Left renal pelvis (tissue), 4 donors: ENCODE measurements around the gene ZC3H12C. TPM values are rescaled to one million over a fixed set of nuclear protein-coding genes. Genes with fewer than 3 reads are reported as not detected.
"Not testable (repeated sequence)": the region's sequence is repeated elsewhere in the genome, so short reads cannot be mapped to it uniquely, and the experiment has no call there.

Experiments
- DNase-seq, 4 donors: peaks; one replicate each; pipeline ENCODE4 v3.0.0-alpha.2; 2013; ENCODE audit warnings: low read depth in 4 of 4, low spot score in 3 of 4
- polyA plus RNA-seq, 4 donors: library from polyadenylated mRNA; unstranded; fragments of 120-200 nt; gene quantifications; one replicate each; pipeline ENCODE4 v1.2.1, GENCODE V29; 2013; ENCODE audit not compliant: insufficient read length in 4 of 4

The ZC3H12C gene
- polyA plus RNA-seq = 10 to 100 TPM in 1 of 4 donors, 1 to 10 TPM in 3; 7.3 to 11.2 (median 8.1) TPM

DNA sequence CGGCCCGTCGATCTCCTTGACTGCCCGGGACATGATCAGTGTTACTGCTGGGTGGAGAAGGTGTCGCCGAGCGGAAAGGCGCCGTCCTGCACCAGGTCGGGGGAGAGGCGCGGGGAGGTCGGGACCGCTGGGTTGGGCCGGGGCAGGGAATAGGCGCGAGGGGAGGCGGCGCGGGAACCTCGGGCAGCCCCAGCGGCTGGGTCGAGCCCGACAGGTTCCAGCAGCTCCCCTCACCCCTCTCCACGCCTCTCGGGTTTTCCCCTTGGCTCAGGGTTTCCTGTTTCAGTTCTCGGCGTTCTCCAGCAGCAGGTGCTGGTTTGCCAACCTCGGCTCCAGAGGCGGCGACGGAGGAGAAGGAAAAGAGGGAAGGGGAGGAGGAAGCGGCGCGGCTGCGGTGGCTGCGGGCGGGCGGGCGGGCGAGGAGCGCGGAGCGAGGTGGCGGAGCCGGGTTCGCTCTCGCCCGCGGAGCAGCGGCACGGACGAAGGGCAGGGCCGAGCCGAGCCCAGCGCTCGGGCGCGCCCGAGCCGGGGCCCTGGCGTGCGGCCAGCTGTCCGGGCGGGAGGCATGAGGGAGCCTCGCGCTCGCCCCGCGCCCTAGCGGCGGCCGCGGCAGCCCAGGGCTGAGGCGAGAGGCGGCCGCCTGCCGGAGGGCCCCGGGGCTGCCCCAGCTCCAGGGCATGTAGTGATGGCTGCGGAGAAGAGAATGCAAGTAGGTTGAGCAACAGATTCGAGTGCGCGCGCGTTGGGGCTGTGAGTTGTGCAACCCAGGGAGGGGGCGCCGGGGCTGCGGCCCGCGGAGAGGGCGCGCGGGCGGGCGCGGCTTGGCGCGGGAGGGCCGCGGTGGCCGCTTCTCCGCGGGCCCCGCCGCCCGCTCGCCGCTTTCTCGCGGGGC lies at the start of gene ZC3H12C:
Gene ZC3H12C (plus strand): TSS at position 878 of the 892 bp plus-strand sequence. CDS start 20 bp downstream, outside the sequence.
- DNase-seq = peak in 3 of 4 donors; percentile 59 to 75 (median 72)

DNA sequence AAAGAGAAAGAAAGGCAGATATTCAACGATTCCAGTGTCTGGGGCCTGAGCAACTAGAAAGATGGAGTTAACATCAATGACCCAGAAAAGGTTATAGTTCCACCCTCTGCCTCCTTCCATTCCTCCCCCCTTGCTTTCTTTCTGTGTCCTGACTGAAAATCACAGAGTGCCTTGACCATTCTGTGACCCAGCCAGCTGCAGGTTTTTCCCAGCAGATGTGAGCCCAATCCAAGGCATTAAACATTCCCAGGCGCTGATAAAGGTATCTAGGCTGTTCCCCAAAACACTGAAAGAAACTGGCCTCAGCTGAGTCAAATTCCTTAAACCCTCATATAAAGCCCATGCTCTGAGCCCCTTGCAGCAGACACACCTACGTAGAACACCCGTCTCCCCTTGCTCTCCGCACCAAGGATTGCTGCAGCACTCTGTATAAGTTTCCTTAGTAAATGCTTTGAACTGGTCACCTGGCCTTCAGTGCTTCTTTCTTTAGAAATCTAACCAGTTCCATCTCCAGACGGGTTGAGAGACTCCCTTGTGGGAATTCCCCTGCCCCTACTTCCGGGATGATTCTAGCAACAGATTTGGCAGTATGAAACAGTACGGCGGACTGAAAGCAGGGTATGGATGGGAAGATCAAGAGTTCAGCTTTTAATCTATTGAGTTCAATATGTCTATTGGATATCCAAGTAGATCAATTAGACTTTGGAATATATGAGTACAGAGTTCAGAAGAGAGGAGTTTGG lies 48.8 kb upstream of the ZC3H12C start:
- DNase-seq = no peak

DNA sequence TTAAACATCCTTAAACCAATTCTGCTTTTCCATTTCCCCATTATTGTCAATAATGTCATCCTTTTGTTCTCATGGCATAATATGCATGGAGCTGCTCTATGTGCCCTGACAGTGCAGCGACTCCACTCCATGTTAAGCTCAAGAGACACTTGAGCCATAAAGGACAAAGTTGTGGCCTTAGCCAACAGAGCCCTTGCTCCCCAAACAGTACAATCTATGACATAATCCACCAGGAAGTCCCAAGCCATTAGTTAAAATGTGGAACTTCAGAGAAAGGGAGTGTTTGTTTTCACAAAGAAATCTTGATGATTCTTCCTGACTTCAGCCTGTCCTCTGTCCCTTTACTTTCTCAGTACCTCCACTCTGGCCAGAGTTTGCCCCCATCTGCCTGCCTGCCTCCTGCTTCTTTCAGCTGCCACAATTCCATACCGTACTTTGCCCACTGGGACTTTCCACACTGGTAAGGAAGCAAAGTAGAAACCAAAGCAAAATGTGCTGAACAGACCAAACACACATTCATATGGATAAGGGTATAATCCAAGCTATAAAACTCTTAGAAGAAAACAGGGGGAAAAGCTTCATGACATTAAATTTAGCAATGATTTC lies 46.3 kb upstream of the ZC3H12C start:
- DNase-seq = no peak

DNA sequence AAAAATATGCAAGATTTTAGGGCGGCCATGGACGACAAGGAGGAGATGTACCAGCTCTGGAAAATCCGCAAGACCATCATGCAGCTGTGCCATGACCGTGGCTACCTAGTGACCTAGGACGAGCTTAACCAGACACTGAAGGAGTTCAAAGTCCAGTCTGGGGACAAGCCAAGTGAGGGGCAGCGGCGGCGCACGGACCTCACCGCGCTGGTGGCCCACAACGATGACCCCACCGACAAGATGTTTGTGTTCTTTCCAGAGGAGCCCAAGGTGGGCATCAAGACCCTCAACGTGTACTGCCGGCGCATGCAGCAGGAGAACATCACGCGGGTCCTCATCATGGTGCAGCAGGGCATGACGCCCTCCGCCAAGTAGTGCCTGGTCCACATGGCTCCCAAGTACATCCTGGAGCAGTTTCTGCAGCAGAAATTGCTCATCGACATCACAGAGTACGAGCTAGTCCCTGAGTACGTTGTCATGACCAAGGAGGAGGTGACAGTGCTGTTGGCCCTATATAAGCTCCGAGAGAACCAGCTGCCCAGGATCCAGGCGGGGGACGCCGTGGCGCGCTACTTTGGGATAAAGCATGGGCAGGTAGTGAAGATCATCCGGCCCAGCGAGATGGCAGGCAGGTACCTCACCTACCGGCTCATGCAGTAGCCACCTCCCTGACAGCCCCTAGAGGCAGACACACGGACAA lies 43.5 kb upstream of the ZC3H12C start:
- DNase-seq = no peak

DNA sequence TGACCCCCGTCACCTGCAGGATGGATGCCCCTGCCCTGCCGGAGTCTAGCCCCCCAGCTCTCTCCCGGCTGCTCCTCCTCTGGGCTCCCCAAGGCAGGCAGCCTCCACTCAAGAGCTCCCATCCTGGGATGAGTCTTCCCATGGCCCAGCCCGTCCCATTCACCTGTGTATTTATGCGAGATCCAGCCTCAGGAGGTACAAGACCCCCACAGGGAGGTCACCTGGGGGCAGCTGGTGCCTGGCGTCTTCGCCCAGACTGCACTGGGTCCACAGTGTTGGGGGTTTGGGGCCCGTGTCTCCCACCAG lies 43.0 kb upstream of the ZC3H12C start:
- no peak for DNase-seq

DNA sequence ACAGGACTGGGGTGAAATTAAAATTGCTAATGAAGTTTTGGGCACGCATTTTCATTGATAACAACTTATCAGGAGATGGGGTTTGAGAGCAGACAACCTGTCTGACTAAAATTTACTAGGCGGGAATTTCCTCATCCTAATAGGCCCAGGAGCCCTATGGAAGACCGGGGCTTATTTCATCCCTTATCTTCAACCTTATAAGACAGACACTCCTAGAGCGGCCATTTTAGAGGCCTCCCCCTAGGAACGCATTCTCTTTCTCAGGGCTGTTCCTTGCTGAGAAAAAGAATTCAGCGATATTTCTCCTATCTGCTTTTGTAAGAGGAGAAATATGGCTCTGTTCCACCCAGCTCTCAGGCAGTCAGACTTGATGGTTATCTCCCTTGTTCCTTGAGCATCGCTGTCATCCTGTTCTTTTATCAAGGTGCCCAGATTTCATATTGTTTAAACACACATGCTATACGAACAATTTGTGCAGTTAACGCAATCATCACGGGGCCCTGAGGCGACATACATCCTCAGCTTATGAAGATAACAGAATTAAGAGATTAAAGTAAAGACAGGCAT lies 39.3 kb upstream of the ZC3H12C start:
- no peak for DNase-seq

DNA sequence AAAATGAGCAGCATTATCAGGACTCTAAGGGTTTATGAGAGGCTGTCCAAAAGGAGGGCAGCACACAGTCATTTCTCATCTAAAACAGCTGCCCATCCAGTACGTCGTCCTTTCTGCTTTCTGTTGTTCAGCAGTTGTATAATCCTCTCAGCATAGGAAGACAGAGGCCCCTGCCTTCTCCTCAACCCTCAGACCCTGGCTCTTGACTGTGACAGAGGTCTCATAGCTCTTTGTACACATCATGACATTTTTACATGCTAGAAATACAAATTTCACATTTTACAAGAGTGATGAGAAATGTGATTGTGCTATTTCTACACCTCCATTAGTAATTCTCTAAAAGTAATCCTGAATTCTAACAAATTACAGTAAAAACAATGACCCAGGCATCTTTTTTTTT lies 36.2 kb upstream of the ZC3H12C start:
- DNase-seq = no peak

DNA sequence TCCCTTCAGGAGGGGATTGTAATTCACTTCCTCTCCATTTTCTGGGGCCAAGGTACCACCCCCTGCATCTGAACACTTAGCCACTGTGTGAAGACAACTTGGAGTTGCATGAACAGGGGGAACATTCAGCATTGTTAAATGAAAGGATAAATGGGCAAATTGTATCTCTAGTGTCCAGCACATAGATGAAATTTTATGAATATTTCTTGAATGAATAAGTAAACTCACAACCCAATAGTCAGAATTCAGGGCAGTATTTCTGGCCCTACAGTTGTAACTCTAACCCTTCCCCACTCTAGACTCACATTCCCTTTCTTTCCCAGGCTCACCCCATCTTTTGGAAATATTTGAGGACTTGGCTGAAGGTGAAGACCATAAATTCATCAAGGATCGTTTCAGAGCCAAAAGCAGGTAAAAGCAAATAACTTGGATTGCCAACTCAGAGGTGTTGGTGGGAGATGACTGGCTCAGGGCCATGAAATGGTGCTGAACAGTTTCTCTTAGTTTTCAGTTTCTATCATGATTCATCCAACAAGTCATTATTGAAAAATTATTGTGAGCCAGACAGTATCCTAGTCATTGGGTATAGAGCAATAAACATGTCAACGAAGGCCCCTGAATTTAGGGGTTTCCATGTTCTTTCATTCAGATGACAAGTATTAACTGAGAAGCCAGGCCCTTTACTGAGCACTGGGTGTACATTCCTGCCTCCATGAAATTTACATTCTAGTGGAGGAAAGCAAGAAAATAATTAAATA lies 33.3 kb upstream of the ZC3H12C start:
- no peak for DNase-seq

DNA sequence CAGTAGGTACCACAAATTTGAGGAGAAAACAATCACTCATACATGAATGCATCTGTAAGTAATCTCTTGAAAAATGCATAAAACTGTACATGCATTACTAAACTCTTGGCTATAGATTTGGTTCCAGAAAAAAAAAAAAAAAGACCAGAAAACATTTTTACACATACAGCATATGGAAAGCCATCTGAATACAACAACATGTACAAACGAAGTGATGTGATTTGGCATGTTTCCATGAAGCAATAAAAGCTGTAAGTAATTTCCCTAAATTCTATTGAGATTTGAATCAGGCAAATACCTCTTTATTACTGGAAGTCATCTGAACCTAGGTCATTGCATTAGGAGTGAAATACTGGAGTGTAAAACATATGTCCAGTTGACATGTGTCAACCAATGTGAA lies 31.9 kb upstream of the ZC3H12C start:
- DNase-seq = no peak

DNA sequence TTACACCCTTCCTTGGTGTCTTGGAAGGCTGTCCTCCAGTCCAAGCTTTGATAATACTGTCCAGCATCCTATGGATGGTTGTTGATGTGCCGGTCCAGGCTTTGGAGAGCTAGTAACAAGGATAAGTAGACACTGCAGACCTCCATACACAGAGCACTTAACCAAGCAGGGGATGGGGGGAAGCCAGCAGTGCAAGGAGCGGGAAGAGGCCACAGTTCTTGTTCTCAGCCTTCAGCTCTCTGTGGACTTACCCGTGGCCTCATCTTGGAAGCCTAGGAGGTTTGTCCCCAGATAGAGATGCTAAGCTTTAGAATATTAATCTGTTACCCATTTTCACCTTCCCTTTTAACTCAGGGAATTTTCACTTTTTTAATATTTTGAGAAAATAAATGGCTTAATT lies 30.9 kb upstream of the ZC3H12C start:
- DNase-seq = no peak

DNA sequence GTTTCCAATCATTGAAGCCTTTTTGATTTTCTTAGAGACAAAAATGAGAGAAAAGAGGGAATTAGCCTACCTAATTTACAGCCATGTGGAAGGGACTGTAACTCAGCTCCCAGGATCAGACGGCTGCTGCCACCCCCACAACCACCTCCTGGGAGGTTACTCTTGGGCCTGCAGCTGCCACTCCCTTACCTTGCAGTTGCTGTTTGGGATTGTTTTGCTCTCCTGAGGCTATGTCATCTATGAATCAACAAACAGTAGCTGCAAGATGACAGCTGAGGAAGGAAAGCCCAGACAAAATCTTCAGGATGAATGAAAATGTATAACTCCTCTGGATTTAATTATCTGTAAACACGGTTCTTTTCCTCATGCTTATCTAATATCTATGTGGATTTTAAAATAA lies 28.0 kb upstream of the ZC3H12C start:
- no peak for DNase-seq

DNA sequence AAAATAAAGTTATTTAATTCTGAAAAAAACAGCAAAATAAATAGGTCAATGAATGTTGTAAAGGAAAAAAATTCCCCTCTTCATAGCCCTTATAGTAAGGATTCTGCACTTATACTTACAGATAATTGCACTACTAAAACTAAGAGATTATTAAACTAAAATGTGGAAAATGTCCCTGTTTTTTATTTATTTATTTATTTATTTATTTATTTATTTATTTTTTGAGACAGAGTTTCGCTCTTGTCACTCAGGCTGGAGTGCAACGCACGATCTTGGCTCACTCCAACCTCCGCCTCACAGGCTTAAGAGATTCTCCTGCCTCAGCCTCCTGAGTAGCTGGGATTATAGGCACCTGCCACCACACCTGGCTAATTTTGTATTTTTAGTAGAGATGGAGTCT lies 25.2 kb upstream of the ZC3H12C start:
- DNase-seq = not testable (repeated sequence)

DNA sequence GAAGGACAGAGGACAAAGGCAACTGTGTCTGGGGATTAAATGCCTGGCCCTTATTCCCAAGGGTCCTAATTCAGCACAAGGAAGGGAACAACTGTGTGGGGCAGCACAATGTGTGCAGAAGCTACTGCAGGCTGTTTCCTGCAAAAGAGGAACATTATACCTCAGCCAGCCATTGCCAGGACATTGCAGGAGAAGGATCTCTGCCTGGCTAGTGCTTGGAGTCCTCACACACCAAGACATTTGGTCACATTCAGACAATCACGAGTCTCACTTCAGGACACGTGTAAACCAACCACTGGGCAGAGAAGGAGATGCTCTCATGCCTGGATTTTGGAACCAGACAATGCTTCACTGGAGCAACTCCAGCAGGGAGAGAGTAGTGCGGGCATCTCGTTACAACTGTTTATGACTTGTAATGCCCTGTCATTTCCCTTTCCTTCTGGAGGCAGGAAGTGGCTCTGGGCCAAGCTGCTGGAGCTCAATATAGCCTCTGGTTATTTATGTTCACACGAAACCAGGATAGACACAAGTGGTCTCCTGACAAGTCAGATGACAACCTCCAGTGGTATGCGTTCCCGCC lies 23.9 kb upstream of the ZC3H12C start:
- no peak for DNase-seq

DNA sequence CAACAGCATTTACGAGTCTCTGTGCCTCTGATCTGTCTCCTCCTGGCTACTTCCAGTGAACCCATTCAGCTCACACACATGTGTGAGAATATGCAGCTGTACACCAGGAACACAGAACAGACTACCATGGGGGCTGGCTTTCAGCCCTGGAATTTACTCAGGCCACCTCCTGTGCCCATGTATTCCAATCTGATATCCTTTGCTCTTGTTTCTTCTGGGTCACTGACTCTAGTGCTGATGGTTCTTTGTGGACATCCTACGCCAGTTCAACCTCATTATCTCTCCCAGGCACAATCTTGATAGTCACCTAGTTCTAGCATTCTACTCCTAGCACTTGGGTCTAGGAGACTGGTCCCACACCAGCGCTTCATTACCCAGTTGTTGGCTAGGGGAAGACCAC lies 23.0 kb upstream of the ZC3H12C start:
- no peak for DNase-seq

DNA sequence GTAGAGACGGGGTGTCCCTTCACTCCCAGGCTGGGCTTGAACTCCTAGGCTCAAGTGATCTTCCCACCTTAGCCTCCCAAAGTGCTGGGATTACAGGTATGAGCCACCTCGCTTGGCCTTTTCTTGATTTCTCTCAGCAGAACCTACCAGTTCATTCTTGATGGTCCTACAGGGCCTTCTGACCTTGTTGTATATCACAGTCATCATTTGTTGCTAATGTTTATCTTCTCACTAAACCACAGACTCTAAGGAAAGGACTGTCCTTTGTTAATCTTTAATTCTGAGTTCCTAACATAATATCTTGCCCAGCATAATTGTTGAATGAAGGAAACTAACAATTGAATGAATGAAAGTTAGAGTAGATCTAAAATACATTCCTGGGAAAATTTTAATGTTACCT lies 22.0 kb upstream of the ZC3H12C start:
- DNase-seq = no peak

DNA sequence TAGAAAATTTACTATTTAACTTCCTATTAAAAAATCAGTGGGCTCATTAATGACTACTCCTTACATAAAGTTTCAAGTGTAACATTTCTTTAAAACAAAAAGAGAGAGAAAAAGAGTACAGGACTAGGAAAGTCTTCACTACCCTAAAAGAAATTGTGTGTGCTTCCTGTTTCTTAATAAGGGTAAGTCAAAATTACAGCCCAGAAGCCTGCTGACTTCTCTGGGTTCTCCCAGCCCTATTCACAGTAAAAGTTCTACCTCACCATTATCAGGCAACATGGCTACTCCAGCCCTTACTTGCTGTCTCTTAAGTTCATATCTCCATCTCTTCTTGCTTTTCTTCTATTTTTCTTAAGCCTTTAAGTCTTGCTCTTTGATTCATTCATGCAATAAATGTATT lies 20.3 kb upstream of the ZC3H12C start:
- no peak for DNase-seq

DNA sequence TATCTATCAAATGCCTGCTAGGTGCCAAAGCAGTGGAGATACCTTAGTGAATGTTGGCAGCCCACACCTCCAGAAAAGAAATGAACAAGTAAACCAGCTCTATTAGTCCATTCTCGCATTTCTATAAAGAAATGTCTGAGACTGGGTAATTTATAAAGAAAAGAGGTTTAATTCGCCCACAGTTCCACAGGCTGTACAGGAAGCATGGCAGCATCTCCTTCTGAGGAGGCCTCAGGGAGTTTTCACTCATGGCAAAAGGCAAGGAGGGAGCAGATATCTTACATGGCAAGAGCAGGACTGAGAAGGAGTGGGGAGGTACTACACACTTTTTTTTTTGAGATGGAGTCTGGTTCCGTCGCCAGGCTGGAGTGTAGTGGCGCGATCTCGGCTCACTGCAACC lies 18.7 kb upstream of the ZC3H12C start:
- DNase-seq = no peak

DNA sequence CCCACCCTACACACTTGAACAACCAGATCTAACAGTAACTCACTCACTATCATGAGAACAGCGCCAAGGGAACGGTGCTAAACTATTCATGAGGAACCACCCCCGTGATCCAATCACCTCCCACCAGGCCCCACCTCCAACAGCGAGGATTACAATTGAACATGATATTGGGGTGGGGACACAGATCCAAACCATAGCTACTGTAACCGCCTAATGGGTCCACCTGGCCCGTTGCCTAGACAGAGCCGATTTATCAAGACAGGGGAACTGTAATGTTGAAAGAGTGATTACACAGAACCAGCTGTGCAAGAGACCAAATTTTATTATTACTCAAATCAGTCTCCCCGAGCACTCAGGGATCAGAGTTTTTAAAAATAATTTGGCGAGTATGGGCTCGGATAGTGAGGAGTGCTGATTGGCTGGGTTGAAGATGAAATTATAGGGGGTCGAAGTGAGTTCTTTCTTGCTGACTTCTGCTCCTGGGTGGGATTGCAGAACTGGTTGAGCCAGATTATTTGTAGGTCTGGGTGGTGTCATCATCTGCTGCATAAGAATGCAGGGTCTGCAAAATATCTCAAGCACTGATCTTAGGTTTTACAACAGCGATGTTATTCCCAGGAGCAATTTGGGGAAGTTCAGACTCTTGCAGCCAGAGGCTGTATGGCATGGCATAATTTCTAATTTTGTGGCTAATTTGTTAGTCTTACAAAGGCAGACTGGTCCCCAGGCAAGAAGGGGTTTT lies 17.9 kb upstream of the ZC3H12C start:
- no peak for DNase-seq

DNA sequence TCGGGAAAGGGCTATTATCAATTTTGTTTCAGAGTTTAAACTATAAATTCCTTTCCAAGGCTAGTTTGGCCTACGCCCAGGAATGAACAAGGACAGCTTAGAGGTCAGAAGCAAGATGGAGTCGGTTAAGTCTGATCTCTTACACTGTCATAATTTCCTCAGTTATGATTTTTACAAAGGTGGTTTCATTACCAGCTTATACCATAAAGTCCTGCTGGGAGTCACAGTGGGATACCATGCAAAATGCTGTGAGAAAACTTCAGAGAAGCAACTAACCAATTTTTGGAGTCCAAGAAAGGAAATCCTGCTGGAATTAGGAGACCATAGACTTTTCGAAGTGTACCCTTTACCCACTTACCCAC lies 17.4 kb upstream of the ZC3H12C start:
- no peak for DNase-seq
